Nucleus accumbens (tissue), 56 donors: Measurements from ENCODE around the gene NTM.

Experiments used
- DNase-seq, 56 donors: peaks; one replicate each; lab custom pipeline; 2025; lab: John Stamatoyannopoulos, UW

Gene NTM

DNA sequence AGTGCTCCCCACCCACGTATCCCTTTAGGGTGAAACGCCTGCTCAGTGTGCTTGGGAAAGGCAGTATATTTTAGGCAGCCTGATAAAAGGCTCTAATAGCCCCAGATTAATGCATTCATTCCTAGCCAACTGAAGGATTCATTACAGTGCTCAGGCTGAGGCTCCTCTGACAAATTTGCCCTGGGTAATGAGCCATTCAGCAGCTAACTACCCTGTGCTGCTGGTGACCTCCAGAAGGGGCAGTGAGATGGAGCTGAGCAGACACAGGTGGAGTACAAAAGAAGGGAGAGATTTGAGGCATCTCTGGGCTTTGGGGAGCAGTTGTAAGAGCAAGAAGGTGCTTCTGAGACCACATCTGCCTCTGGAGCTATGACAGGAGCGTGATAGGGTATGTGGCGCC, 817.0 kb downstream of the NTM start:
- no peak for DNase-seq

DNA sequence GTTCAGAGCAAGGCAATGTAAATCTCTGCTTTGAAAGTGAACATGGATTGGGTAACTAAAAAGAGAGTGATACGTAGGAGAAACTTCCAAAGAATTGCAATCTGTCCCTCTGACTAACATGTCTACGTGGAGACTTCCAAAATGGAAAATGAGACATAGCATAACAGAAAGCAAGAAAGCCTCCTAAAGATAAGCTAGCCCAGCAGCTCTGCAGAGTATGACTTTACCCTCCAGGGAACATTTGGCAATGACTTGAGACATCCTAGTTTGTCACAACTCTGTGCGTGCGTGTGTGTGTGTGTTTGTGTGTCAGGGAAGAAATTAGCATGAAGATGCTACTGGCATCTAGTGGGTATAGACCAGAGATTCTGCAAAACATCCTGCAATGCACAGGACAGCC, 817.4 kb downstream of the NTM start:
- no peak for DNase-seq

DNA sequence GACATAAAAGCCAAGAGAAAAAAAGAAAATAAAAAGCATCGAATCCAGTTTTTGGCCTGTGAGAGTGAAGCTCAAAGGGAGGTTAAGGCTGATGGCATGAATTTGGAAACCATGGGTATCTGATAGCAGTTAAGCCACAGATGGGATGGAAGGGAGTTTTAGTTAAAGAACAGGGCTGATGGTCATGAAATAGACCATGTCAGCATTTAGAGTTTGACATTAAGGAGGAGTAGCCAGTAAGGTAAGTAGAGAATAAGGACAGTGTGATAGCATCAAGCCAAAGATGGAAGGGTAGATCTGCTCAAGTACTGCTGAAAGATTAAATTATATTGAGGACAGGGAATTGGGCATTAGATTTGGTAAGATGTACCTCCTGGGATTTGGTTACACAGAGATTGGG, 826.5 kb downstream of the NTM start:
- no peak for DNase-seq

DNA sequence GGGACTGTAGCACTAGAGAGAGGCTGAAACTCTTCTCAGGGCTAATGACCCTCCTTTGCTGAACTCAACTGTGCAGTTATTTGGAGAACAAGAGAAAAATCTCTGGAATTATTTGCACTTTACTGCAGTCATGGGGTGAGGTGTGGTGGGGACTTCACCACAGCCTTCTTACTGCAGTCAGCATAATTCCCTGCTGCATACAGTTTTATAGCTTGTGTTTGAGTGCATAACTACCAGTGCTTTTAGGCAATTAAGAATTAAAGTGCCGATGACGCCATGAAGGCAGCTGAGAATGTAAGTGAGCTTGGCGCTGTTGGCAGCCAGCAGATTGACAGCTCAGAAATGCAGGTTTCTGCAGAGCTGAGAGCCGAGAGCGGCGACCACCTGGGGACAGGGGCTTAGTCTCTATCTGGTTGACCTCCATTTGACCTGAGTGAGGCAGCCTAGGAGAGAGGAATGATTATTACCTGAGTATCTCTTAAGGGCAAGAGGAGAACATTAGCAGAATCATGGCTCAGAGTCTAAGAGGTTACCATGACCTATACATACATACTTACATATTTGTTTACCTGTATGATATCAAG, 830.0 kb downstream of the NTM start:
- DNase-seq: no peak

DNA sequence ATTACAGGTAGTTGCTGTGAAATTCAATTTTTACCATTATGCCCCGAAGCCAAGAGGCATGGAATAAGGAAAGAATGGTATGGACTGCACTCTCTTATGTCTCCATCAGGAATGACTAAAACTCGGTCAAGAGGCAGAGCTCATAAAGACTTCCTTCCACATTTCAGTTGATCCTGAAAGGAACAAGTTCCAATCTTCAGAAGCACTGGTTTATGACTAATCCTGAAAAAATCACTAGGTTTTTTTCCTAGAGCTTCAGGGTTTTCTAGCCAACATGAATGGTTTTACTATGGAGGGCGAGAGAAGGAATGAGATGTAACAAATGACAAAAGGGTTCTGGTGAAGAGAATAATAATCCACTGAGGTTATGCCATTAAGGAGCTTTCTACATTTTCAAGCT, 832.2 kb downstream of the NTM start:
- DNase-seq: no peak

DNA sequence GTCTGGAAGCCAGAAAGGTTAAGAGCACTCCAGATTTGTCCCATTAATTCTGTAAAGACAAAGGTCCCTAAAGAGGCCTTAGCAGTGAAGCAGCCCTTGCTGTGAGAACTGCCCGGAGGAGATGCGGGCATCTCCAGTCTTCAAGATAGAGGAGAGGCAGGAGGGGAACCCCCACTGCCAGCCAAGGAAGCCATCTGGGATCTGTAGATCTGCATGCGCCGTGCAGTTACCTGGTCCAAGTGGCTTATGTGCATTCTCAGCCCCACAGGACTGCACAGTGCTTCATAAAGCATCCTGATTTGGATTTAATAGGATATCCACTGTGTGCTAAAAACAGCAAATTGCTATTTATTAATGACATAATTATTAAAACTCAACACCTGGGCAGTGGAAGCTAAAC, 834.6 kb downstream of the NTM start:
- no peak for DNase-seq

DNA sequence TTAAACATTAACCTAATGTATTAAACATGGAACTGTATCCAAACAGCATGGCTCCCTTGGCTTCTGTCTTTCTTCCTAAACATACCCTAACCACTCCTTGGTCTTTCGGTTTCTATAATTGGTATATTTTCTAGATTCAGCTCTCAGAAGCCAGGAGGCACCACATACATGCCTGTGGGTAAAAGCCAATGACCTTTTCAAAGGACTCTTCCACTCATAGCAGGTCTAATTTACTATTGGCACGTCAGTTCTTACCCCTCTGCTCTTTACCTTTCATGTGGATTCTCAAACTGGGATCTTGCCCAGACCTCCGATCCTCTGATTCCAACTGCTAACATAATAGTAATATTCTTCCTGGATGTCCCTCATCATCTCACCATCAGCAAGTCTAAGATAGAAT, 835.1 kb downstream of the NTM start:
- DNase-seq: no peak

DNA sequence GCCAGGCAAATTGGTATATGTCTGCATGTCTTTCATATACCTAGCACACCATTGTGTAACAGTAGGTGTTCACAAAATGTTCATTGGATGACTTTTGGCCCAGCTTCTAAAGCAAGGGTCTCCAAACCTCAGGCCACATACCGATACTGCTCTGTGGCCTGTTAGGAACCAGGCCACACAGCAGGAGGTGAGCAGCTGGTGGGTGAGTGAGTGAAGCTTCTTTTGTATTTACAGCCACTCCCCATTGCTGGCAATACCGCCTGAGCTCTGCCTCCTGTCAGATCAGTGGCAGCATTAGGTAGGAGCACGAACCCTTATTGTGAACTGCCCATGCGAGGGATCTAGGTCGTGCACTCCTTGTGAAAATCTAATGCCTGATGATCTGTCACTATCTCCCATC, 836.6 kb downstream of the NTM start:
- no peak for DNase-seq

DNA sequence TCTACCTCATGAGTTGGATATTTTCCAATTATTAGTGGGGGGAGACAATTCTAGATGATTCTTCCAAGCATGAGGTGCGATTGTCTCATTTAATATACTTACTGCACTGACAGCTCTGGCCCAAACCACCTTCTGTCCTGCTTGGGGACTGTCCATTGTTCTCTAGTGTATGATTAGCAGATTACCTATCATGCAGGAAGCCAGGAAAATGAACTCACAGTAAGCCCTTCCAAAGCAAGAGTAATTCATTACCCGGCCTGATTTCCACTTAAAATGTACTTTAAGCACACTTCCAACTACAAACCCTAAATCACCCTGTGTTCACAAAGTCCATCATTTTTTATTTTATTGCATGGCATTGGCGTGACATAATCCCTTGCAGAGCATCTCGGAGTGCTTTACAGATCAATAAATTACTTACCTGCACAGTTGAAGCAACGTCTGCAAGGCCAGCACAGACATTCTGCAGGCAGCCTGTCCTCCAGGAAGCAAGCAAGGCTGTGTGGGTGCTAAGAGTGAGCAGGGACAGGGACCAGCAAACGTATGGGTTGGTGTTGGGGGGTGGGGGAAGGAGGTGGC, 838.2 kb downstream of the NTM start:
- DNase-seq: no peak

DNA sequence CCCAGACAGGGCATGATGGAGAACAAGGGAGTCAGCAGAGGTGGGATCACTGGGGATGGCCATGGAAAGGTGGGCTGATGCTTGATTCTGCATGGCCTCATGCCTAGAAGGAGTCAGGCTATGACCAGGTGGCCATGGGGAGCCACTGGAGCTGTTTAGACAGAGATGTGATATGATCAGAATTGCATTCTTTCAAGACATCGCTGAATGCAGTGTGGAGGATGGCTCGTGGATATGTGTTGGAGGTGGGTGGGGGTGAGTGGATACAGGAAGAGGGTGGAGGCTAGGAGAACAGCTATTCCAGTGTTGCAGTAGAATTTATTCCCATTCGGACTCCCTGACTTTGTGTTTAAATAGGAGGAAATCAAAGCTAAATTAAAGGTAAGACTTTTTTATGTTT, 841.1 kb downstream of the NTM start:
- no peak for DNase-seq

DNA sequence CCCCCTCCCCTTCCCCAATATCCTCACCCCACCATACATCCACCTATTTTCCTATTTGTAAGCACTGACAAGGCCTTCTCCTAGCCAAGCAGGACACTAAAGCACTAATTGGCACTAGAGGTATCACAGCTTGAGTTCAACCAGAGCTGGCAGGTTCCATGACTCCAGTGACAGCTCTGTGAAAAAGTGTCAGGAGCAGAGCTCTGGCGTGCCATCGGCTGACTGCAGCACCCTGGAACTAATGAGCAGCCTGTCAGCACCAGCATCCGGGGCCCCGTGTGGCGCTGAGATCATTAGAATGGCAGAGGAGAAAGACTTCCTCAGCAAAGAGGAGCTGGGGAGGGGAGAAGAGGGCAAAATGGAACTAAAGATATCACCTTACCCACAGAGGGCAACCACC, 847.4 kb downstream of the NTM start:
- no peak for DNase-seq

DNA sequence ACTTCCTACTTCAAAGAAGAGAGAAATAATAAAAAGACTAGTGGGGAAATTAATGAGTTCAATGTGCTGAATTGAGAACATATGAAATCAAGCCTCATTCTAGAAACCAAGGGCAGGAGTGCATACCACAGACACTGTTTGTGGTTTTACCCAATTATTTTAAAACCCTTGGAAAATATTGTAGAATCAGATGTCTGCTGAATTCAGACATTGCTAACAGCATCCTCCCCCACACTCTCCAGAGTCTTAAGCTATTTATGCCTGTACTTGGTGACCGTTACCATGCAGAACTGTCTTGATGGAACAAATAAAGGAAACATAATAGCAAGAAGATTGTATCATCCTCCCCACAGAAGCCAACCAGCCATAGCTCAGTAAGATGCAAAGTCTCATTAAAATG, 850.1 kb downstream of the NTM start:
- DNase-seq: no peak

DNA sequence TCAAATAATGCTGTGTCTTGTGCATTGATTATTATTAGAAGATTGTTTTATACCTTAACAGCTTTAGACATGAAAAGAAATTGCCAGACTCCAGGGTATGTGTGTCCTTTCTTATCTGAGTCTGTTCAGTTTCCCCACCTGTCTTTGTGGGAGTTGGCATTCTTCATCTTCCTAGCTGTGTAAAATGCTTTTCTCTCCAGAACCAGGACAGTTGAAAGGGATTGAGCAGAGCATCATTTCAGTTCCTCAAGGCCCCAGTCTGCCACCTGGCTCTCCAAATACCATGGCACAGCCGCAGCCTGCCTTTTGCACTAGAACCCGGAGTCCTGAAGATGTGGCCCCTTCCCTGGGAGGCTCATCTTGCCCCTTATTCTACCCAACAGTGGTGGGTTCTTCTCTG, 851.9 kb downstream of the NTM start:
- no peak for DNase-seq

DNA sequence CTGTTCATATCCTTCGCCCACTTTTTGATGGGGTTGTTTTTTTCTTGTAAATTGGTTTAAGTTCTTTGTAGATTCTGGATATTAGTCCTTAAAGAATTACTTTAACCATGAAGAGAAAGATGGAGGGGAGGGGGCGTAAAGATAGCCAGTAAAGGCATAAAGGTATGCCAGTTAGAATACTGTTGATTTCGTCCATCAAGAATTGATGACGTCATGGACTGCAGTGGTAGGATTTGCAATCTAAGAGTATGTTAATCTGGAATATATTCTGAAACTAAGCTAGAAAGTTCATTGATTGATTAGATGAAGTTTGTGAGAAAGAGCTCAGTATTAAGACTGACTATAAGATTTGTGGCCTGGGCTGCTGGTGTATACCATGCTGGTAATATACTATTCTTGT, 856.1 kb downstream of the NTM start:
- no peak for DNase-seq

DNA sequence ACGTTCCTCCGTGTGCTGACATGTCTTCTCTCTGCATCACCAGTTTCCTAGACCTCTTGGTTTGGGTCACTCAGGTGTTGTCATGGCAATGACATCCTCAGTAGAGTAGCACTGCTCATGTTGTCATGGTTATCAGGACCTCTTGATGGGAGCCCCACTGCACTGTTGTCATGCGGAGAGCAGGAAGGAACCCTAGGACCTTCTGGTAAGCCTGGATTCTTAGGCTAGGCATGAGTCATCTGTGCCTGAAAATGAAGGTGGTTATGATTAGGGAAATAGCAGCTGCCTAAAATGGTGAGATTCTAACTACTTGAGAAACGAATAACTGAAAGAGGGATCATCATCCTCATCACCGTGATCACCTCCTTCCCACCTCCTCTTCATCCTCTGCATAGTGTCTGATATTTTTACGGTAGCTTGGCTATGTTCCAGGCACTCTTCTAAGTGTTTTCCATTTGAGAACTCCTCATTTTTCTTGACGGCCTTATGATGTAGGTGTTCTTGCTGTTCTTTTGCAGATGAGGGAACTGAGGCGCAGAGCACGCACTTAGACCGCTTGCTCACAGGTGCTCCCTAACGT, 858.4 kb downstream of the NTM start:
- DNase-seq: peak in 3 of 56 donors; percentile 16 to 29 (median 17)

DNA sequence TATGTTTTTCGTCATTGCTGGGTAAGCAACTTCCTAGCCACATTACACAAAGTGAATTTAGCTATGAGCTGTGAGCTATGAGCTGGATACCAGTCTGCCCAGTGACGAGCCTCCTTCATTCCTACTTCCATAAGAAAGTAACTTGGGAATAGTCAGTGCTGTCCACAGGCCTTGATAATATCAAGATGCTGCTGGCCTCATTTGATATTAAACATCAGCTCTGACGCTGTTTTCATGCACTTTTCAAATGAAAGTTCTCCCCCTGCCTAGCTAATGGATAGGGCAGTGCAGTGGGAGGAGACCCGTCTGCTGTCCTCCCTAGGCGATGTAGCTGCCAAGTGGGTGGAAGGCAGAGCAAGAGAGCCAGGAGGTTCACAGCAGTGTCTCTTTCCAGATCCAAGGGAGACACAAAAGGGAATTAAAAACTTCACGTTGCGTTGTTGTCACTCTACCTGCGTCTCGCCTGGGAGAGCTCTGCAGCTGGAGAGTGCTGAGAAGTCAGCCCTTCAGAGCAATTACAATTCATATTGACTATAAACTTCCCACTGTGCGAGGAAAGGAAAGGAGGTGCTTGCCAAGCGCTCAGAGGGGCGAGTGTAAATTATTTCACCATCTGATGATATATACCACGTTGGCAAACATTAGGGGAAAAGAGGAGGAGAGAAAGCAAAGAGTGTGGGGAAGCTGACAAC, 861.4 kb downstream of the NTM start:
- DNase-seq: no peak

DNA sequence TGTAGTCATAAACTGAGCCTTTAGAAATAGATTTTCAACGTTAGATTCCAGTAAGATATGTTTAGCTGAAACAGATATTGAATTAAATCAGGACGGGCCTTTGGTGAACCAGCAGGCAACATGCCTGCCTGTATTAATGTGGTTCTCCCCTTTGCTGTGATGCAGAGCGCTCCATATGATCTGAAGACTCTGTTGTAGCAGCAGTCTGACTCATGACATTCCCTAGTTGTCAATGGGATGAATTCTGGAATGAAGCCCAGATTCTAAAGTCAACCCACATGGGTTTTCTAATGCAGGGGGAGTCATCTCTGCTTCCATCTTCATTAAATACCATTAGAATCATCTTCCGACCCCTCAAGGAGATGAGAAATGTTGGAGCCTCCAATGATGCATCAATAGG, 864.5 kb downstream of the NTM start:
- DNase-seq: peak in 6 of 56 donors; percentile 13 to 42 (median 22)

DNA sequence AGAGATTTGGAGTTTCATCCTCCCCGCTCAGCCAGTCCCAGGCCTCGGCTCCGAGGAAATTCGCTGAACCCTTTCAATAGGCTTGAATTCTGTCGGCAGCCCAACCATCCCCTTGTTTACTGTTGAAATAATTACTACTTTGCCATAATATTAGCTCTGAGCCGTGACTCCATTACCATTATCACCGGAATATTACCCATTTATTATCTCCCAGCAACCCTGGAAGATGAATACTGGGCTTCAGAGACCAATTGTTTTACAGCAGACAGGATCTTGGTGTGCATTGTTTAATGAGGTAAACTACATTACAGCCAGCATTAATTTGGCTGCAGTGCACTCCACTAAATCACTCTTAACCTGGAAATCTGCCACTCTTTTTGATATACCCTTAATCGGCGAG, 867.4 kb downstream of the NTM start:
- no peak for DNase-seq

DNA sequence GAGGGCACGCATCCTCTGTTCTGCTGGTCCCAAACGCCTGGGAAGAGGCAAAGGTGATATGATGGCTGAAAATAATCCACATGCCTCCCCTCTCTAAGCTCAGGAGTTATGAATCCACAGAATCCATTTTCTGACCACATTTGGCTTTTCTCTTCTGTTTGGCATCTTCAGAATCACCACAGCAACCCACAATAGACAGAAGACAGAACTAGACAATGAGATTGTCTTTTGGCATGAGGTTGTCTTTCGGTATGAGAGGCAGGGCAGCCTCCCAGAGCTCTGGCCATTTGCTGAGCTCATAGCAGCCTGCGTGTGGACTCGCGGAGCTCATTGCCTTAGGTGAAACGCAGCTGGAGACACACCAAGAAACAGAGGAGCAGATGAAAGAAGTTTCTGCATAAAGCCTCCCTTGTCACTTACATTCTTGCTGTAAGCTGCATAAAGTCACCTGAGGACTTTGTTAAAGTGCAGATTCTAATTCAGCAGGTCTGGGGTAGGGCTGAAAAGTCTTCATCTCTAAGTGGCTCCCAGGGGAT, 868.0 kb downstream of the NTM start:
- DNase-seq: no peak

DNA sequence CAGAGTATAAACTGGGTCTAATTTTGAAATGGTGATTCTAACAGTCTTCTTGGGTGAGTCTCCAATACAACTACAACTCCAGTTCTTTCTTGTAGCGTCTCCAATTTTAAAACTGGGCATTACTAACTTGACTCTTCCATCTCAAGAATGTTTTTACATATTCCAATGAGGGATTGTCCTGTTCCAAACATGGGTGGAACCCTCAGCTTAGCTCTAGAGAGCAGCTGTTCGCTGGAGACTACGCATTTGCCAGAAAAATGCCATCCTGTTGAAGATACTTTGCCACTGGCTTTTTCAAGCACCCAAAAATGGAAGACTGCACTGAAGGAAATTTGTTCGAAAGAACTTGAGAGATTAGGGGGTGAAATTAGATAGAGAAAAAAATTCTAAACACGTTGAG, 870.0 kb downstream of the NTM start:
- DNase-seq: no peak

DNA sequence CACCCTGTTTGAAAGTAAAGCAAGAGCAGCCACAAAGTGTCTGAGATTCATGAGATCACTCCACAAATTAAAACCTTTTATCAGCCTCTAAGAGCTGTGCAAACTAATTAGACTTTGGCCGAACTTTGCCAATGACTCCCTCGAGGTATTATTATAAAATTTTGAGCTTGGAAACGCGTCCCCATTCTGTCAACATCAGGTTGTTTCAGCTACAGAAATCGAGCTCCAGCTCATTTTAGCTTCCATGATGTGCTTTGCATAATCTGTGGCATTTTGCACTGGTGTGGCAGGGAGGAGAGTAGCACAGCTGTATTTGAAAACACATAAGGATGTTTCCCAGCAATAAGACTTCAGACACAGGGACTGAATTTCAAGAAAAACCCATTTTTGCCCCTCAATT, 872.2 kb downstream of the NTM start:
- DNase-seq: peak in 4 of 56 donors; percentile 11 to 48 (median 26)

DNA sequence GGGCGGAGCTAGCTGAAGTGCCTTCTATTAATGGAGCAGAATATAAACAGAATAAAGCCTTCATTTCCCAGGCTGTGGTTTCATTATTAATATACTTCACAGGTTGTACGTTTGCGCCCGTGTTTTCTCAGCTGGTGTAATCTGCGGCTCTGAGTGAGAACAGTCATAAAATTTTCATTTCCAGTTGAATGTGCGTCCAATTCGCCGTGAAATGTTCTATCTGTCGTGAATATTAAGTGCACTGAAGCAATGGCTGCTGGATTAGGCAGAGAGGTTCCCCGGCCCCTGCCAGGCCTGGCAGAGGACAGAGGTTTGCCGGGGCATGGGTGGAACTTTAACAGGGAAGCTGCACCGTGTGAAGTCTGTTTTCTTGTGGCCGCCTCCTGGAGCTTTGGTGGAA, 874.4 kb downstream of the NTM start:
- no peak for DNase-seq
